Peyer's patch (tissue), 4 donors: ENCODE results near the gene FAM229A. TPM values are rescaled to one million over a fixed set of nuclear protein-coding genes. Genes with fewer than 3 reads are reported as not detected.
A peak's percentile ranks its signal among the peaks of the same experiment; 100 is the strongest.

Experiments
- DNase-seq, 3 donors: peaks; one replicate each; pipeline ENCODE4 v3.0.0-alpha.2; 2017 to 2019
- H3K27ac ChIP-seq, 4 donors: fragments of 200-600 bp; sonication (generic); one replicate each; pipeline ENCODE4 v1.5.1; 2016 to 2019
- H3K27me3 ChIP-seq, 2 donors: fragments of 200-600 bp; sonication (generic); one replicate each; pipeline ENCODE4 v1.5.1; 2019
- H3K36me3 ChIP-seq, 3 donors: fragments of 200-600 bp; sonication (generic); one replicate each; pipeline ENCODE4 v1.5.1; 2016 to 2019
- H3K4me1 ChIP-seq, 4 donors: fragments of 200-600 bp; sonication (generic); one replicate each; pipeline ENCODE4 v1.5.1; 2016 to 2019
- H3K4me3 ChIP-seq, 4 donors: fragments of 200-600 bp; sonication (generic); 1 replicate in 3 of 4; 2 replicates in 1 of 4; pipeline ENCODE4 v1.5.1; 2016 to 2019; ENCODE audit warnings: mild to moderate bottlenecking in 1 of 4
- H3K9me3 ChIP-seq, 4 donors: fragments of 200-600 bp; sonication (generic); one replicate each; pipeline ENCODE4 v1.5.1; 2016 to 2019; ENCODE audit warnings: mild to moderate bottlenecking in 1 of 4
- CTCF ChIP-seq, 6 experiments: fragments of 450-650 bp in 4 of 6; fragments of 200-600 bp in 2 of 6; sonication (generic) in 1 of 6; IDR thresholded peaks; one replicate each; pipeline ENCODE4 v1.5.1; 2017 to 2019; ENCODE audit warnings: antibody characterized with exemption in 6 of 6, mild to moderate bottlenecking in 3 of 6, moderate library complexity in 1 of 6
- POLR2A ChIP-seq, 2 donors: fragments of 450-650 bp; IDR thresholded peaks; one replicate each; pipeline ENCODE4 v1.5.1; 2017; ENCODE audit warnings: antibody characterized with exemption in 2 of 2, mild to moderate bottlenecking in 2 of 2, moderate library complexity in 2 of 2
- total RNA-seq, 4 donors: library from RNA; depleted of rRNA; stranded (reverse); fragments of >200 nt; gene quantifications; one replicate each; pipeline ENCODE4 v1.1.0, GENCODE V29; 2016

FAM229A gene
- total RNA-seq, 4 donors from 2014 or later, result 15.7 to 44.5 (median 25.6) TPM

GRCh38 chr1:32350785-32351398, 11.4 kb downstream of the FAM229A start:
- TF ChIP-seq CTCF (IDR thresholded peaks at IDR 0.05) (peak; percentile 60 to 83 (median 72)), POLR2A (IDR thresholded peaks at IDR 0.05) (no peak)
- DNase-seq, result no peak
- Histone ChIP-seq H3K27ac (peak overlapping the region; percentile 87 to 95 (median 90)), H3K36me3 (no peaks in the 10 kb centered on the region), H3K4me3 (peak overlapping the region; percentile 64 to 86 (median 75)), H3K9me3 (no peaks in the 10 kb centered on the region), H3K4me1 (peaks cover 0 to 22% (median 0%) of the 10 kb centered on the region in 4 donors), H3K27me3 (no peaks in the 10 kb centered on the region)

- Histone ChIP-seq H3K36me3 (no peaks in the 10 kb centered on the region), H3K4me3 (no peak overlapping the region), H3K9me3 (no peaks in the 10 kb centered on the region), H3K27me3 (no peaks in the 10 kb centered on the region), H3K4me1 (peaks cover 0 to 22% (median 0%) of the 10 kb centered on the region in 4 donors), H3K27ac (peak overlapping the region in 1 of 4 donors; percentile 32)
- DNase-seq, result no peak
- no peak for TF ChIP-seq CTCF (IDR thresholded peaks at IDR 0.05)
- no peak for TF ChIP-seq POLR2A (IDR thresholded peaks at IDR 0.05)
Observed at GRCh38 chr1:32349211-32349708, 13.0 kb downstream of the FAM229A start.

- no peaks in the 10 kb centered on the region for H3K36me3 ChIP-seq
- no peak for DNase-seq
- H3K4me1 ChIP-seq, result no peaks in the 10 kb centered on the region
- TF ChIP-seq CTCF (IDR thresholded peaks at IDR 0.05) (no peak), POLR2A (IDR thresholded peaks at IDR 0.05) (no peak)
- no peak overlapping the region for H3K27ac ChIP-seq
- H3K9me3 ChIP-seq, result no peaks in the 10 kb centered on the region
- no peaks in the 10 kb centered on the region for H3K27me3 ChIP-seq
- no peak overlapping the region for H3K4me3 ChIP-seq
Observed at GRCh38 chr1:32346532-32347157, 15.6 kb downstream of the FAM229A start.

- Histone ChIP-seq H3K27ac (no peak overlapping the region), H3K4me1 (no peaks in the 10 kb centered on the region), H3K4me3 (no peak overlapping the region), H3K9me3 (no peaks in the 10 kb centered on the region), H3K27me3 (no peaks in the 10 kb centered on the region), H3K36me3 (no peaks in the 10 kb centered on the region)
- TF ChIP-seq CTCF (IDR thresholded peaks at IDR 0.05) (no peak), POLR2A (IDR thresholded peaks at IDR 0.05) (no peak)
- peak in 1 of 3 donors; percentile 66 for DNase-seq
Observed at GRCh38 chr1:32345289-32345827, 16.9 kb downstream of the FAM229A start.

GRCh38 chr1:32342704-32343103, 19.6 kb downstream of the FAM229A start:
- TF ChIP-seq CTCF (IDR thresholded peaks at IDR 0.05), result no peak
- no peak for TF ChIP-seq POLR2A (IDR thresholded peaks at IDR 0.05)
- no peak for DNase-seq
- H3K27ac ChIP-seq, result no peak overlapping the region

More at GRCh38 chr1:32342704-32343103, 19.6 kb downstream of the FAM229A start:
- Histone ChIP-seq H3K4me1 (peaks cover 0 to 15% (median 7%) of the 10 kb centered on the region in 4 donors), H3K9me3 (no peaks in the 10 kb centered on the region), H3K4me3 (no peak overlapping the region), H3K36me3 (no peaks in the 10 kb centered on the region), H3K27me3 (no peaks in the 10 kb centered on the region)
